ENCODE measurements around the gene CYRIA. TPM values are rescaled to one million over a fixed set of nuclear protein-coding genes. Genes with fewer than 3 reads are reported as not detected.

Gene CYRIA
- polyA plus RNA-seq, 2 of the 4 experiments (the other 2 are of a cell fraction): 0.01 to 0.08 TPM

DNA sequence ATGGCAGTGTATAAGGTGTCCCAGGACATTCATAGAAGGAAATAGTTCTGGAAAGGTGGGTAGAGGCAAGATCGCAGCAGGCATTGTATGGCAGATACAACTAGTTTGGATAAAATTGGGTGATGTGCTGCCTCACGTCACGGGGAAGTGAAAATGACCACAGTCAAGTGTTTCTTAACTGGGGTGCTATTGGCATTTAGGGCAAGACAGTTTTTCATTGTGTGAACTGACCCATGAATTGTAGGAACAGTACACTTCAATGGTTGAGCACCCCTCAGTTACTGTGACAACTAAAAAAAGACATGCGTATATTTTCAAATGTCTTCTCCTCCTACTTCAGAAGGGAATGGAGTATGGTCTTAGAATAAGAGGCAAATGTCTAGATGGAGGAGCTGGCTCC is 22.3 kb upstream of the CYRIA start:
- H3K4me3 ChIP-seq: no peak overlapping the region
- ChIA-PET CTCF (interaction anchor here (1.1 kb wide), 1 partner anchor 12 kb away, joined by 5 read pairs; no protein-coding TSS in a partner anchor), POLR2A (no interaction called here)
- DNase-seq (ENCODE audit: low read depth in 1 of 2, low spot score in 1 of 2) (no peak), ATAC-seq (no peak), FAIRE-seq (no peak)
- TF ChIP-seq BHLHE40 (IDR thresholded peaks at IDR 0.05; ENCODE audit: low read depth, low read length) (no peak), EHF (CRISPR knock-in tag; IDR thresholded peaks at IDR 0.05) (no peak), HDAC2 (IDR thresholded peaks at IDR 0.05) (no peak), GATA3 (IDR thresholded peaks at IDR 0.05; ENCODE audit: borderline replicate concordance) (no peak), NPAS2 (CRISPR knock-in tag; IDR thresholded peaks at IDR 0.05; ENCODE audit: borderline replicate concordance) (no peak), FOSL2 (IDR thresholded peaks at IDR 0.05) (no peak), FOSL2 (CRISPR knock-in tag; IDR thresholded peaks at IDR 0.05) (no peak), KDM5A (IDR thresholded peaks at IDR 0.05) (no peak), JUNB (IDR thresholded peaks at IDR 0.05) (no peak), RCOR1 (IDR thresholded peaks at IDR 0.05; ENCODE audit: low read depth, low read length) (no peak), RNF2 (IDR thresholded peaks at IDR 0.05; ENCODE audit: borderline replicate concordance, low read depth) (no peak), CEBPB (IDR thresholded peaks at IDR 0.05) (no peak), RFX5 (IDR thresholded peaks at IDR 0.05) (no peak), TP53 (CRISPR knock-in tag; IDR thresholded peaks at IDR 0.05) (no peak), HOXA7 (CRISPR knock-in tag; IDR thresholded peaks at IDR 0.05) (no peak), CHD2 (IDR thresholded peaks at IDR 0.05; ENCODE audit: low read length, partially characterized antibody) (no peak), KDM1A (IDR thresholded peaks at IDR 0.05; ENCODE audit: low read depth) (no peak)
- TF ChIP-seq, protein P1, sequence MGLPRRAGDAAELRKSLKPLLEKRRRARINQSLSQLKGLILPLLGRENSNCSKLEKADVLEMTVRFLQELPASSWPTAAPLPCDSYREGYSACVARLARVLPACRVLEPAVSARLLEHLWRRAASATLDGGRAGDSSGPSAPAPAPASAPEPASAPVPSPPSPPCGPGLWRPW (IDR thresholded peaks at IDR 0.05): no peak
- TF ChIP-seq, protein P2, sequence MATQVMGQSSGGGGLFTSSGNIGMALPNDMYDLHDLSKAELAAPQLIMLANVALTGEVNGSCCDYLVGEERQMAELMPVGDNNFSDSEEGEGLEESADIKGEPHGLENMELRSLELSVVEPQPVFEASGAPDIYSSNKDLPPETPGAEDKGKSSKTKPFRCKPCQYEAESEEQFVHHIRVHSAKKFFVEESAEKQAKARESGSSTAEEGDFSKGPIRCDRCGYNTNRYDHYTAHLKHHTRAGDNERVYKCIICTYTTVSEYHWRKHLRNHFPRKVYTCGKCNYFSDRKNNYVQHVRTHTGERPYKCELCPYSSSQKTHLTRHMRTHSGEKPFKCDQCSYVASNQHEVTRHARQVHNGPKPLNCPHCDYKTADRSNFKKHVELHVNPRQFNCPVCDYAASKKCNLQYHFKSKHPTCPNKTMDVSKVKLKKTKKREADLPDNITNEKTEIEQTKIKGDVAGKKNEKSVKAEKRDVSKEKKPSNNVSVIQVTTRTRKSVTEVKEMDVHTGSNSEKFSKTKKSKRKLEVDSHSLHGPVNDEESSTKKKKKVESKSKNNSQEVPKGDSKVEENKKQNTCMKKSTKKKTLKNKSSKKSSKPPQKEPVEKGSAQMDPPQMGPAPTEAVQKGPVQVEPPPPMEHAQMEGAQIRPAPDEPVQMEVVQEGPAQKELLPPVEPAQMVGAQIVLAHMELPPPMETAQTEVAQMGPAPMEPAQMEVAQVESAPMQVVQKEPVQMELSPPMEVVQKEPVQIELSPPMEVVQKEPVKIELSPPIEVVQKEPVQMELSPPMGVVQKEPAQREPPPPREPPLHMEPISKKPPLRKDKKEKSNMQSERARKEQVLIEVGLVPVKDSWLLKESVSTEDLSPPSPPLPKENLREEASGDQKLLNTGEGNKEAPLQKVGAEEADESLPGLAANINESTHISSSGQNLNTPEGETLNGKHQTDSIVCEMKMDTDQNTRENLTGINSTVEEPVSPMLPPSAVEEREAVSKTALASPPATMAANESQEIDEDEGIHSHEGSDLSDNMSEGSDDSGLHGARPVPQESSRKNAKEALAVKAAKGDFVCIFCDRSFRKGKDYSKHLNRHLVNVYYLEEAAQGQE (IDR thresholded peaks at IDR 0.05): no peak
- TF ChIP-seq, protein P3, sequence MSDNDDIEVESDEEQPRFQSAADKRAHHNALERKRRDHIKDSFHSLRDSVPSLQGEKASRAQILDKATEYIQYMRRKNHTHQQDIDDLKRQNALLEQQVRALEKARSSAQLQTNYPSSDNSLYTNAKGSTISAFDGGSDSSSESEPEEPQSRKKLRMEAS (IDR thresholded peaks at IDR 0.05): no peak
- no peak overlapping the region for H3K4me2 ChIP-seq
- H3K27ac ChIP-seq: no peak overlapping the region
- H3K4me1 ChIP-seq: no peaks in the 10 kb centered on the region
- no peaks in the 10 kb centered on the region for H3K9me3 ChIP-seq
- 52% methylated on average over 4 of the region's 4 CpGs for WGBS (ENCODE audit: missing lambda C conversion rate)

DNA sequence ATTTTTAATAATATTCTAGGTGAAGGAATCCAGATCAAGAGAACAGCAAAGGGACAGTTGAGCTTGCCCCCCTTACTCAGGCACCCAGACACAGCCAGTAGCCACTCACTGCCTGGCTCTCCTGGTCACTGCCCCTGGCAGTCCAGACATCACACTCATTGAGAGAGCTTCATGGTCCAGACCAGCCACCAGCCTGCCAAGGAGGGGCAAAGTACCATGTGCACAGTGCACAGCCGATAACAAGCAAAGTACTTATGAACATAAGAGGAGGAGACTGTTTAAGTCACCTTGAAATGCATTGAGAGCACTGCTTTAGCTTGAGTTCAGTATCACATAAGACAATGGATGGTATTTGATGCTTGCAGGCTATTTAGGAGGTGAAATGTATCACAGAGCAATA is 21.6 kb upstream of the CYRIA start:
- DNase-seq (ENCODE audit: low read depth in 1 of 2, low spot score in 1 of 2) (no peak), ATAC-seq (no peak), FAIRE-seq (no peak)
- no peak overlapping the region for H3K4me2 ChIP-seq
- H3K4me3 ChIP-seq: no peak overlapping the region
- no peaks in the 10 kb centered on the region for H3K4me1 ChIP-seq
- 8% methylated on average over 1 of the region's 1 CpG for WGBS (ENCODE audit: missing lambda C conversion rate)
- TF ChIP-seq CEBPB (IDR thresholded peaks at IDR 0.05) (no peak), RNF2 (IDR thresholded peaks at IDR 0.05; ENCODE audit: borderline replicate concordance, low read depth) (no peak), CBX2 (IDR thresholded peaks at IDR 0.05; ENCODE audit: borderline replicate concordance, low read depth) (no peak), HEYL (CRISPR knock-in tag; IDR thresholded peaks at IDR 0.05) (no peak), CBX8 (IDR thresholded peaks at IDR 0.05) (no peak), HOXB13 (CRISPR knock-in tag; IDR thresholded peaks at IDR 0.05; ENCODE audit: low read depth) (no peak), MAZ (IDR thresholded peaks at IDR 0.05; ENCODE audit: borderline replicate concordance, low read depth, low read length) (no peak), POLR2AphosphoS2 (conservative IDR thresholded peaks at IDR 0.05; ENCODE audit: low read length) (no peak), FOSB (CRISPR knock-in tag; IDR thresholded peaks at IDR 0.05) (no peak), EHF (CRISPR knock-in tag; IDR thresholded peaks at IDR 0.05) (no peak), ZFP36 (IDR thresholded peaks at IDR 0.05; ENCODE audit: borderline replicate concordance, partially characterized antibody) (no peak), ZNF302 (CRISPR knock-in tag; IDR thresholded peaks at IDR 0.05) (no peak), TFCP2L1 (CRISPR knock-in tag; IDR thresholded peaks at IDR 0.05) (no peak), RARB (CRISPR knock-in tag; IDR thresholded peaks at IDR 0.05) (no peak)
- TF ChIP-seq, protein P4, sequence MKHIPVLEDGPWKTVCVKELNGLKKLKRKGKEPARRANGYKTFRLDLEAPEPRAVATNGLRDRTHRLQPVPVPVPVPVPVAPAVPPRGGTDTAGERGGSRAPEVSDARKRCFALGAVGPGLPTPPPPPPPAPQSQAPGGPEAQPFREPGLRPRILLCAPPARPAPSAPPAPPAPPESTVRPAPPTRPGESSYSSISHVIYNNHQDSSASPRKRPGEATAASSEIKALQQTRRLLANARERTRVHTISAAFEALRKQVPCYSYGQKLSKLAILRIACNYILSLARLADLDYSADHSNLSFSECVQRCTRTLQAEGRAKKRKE (CRISPR knock-in tag; IDR thresholded peaks at IDR 0.05; ENCODE audit: low read depth): no peak
- CTCF ChIA-PET: no interaction called here
- POLR2A ChIA-PET: no interaction called here
- no peak overlapping the region for H3K27ac ChIP-seq
- no peaks in the 10 kb centered on the region for H3K9me3 ChIP-seq
